B cell (primary cell): ENCODE data around the gene SLC25A24. TPM values are rescaled to one million over a fixed set of nuclear protein-coding genes. Genes with fewer than 3 reads are reported as not detected.
A peak's percentile ranks its signal among the peaks of the same experiment; 100 is the strongest.

Experiments used
- ATAC-seq: fragments of 200-7000 bp; cut with Tn5 transposase; one replicate; pipeline ENCODE4 v1.10.0; 2021; ENCODE audit warnings: low read depth, mild to moderate bottlenecking, moderate number of reproducible peaks, moderate library complexity
- CTCF ChIA-PET: fragments of 350-600 bp; sonication (Branson Sonifier 250); formaldehyde crosslinking; loops from one replicate; lab custom pipeline; 2021; ENCODE audit warnings: antibody characterized with exemption, inconsistent platforms; lab: Charles Lee
- POLR2A ChIA-PET: fragments of 350-600 bp; sonication (Branson Sonifier 250); formaldehyde crosslinking; loops from one replicate; lab custom pipeline; 2021; ENCODE audit warnings: antibody characterized with exemption; lab: Charles Lee
- DNase-seq: peaks from one replicate; pipeline ENCODE4 v3.0.0; 2013
- H2AFZ ChIP-seq: 2 replicates; pipeline ENCODE4 v1.6.1; 2012; ENCODE audit warnings: mild to moderate bottlenecking, low read depth, low read length; ENCODE audit not compliant: insufficient read depth, poor library complexity, severe bottlenecking
- H3K27ac ChIP-seq, 2 donors: 1 replicate in 1 of 2; 2 replicates in 1 of 2; pipeline ENCODE4 v1.5.1; 2012 to 2013; ENCODE audit warnings: low read length in 2 of 2, mild to moderate bottlenecking in 2 of 2, moderate library complexity in 1 of 2
- H3K27me3 ChIP-seq, 4 experiments: fragments of 200-600 bp in 1 of 4; sonication (generic) in 1 of 4; replicated peaks in 1 of 4; 1 replicate in 2 of 4; 2 replicates in 2 of 4; pipeline versions ENCODE4 v1.6.1 to v1.7.0; 2013 to 2016; ENCODE audit warnings: low read length in 3 of 4, mild to moderate bottlenecking in 2 of 4, mixed read lengths in 1 of 4, moderate library complexity in 1 of 4; ENCODE audit not compliant: insufficient read depth in 4 of 4, control insufficient read depth in 3 of 4; ENCODE audit errors: control extremely low read depth in 1 of 4
- H3K36me3 ChIP-seq, 2 experiments: replicated peaks in 1 of 2; 1 replicate in 1 of 2; 2 replicates in 1 of 2; pipeline versions ENCODE4 v1.6.1 to v1.7.1; 2013; ENCODE audit warnings: low read length in 1 of 2; ENCODE audit not compliant: insufficient read depth in 2 of 2, control insufficient read depth in 1 of 2; ENCODE audit errors: control extremely low read depth in 1 of 2, extremely low read depth in 1 of 2
- H3K4me1 ChIP-seq, 2 donors: fragments of 200-600 bp in 1 of 2; sonication (generic) in 1 of 2; 1 replicate in 1 of 2; 2 replicates in 1 of 2; pipeline versions ENCODE4 v1.5.1 to v1.6.1; 2013 to 2017; ENCODE audit warnings: low read length in 2 of 2; ENCODE audit not compliant: control insufficient read depth in 2 of 2, insufficient read depth in 2 of 2
- H3K4me2 ChIP-seq: replicated peaks from 2 replicates; pipeline ENCODE3; 2012; ENCODE audit warnings: mild to moderate bottlenecking, low read depth, low read length; ENCODE audit not compliant: poor library complexity, severe bottlenecking
- H3K4me3 ChIP-seq, 5 experiments: fragments of 200-600 bp in 1 of 5; sonication (generic) in 1 of 5; 1 replicate in 3 of 5; 2 replicates in 2 of 5; pipeline versions ENCODE4 v1.5.1 to v1.7.0; 2011 to 2016; ENCODE audit warnings: low read length in 4 of 5, mild to moderate bottlenecking in 4 of 5, low read depth in 2 of 5, control low read depth in 1 of 5, moderate library complexity in 1 of 5; ENCODE audit not compliant: insufficient read depth in 1 of 5; ENCODE audit errors: control extremely low read depth in 1 of 5, extremely low read depth in 1 of 5
- H3K79me2 ChIP-seq: fragments of 200-600 bp; sonication (generic); one replicate; pipeline ENCODE4 v1.6.0; 2016; ENCODE audit warnings: low read length; ENCODE audit not compliant: control insufficient read depth, insufficient read depth
- H3K9ac ChIP-seq: fragments of 200-600 bp; sonication (generic); 2 replicates; pipeline ENCODE4 v1.6.1; 2017; ENCODE audit warnings: mild to moderate bottlenecking, low read length, moderate library complexity
- H3K9me3 ChIP-seq, 3 donors: one replicate each; pipeline versions ENCODE4 v1.6.1 to v1.7.1; 2013; ENCODE audit warnings: low read length in 2 of 3; ENCODE audit not compliant: control insufficient read depth in 2 of 3, insufficient read depth in 1 of 3; ENCODE audit errors: control extremely low read depth in 1 of 3
- H4K20me1 ChIP-seq: 2 replicates; pipeline ENCODE4 v1.6.0; 2012; ENCODE audit warnings: mild to moderate bottlenecking, low read length; ENCODE audit not compliant: insufficient read depth, control insufficient read depth, poor library complexity, severe bottlenecking
- H3K27ac Mint-ChIP-seq: one replicate; pipeline ENCODE4 v1.8.0; 2021; ENCODE audit warnings: mixed read lengths
- H3K27me3 Mint-ChIP-seq: one replicate; pipeline ENCODE4 v1.8.0; 2021; ENCODE audit warnings: mixed read lengths
- H3K4me1 Mint-ChIP-seq: one replicate; pipeline ENCODE4 v1.8.0; 2021; ENCODE audit warnings: mixed read lengths
- H3K4me3 Mint-ChIP-seq: one replicate; pipeline ENCODE4 v1.8.0; 2021; ENCODE audit warnings: mixed read lengths
- H3K9me3 Mint-ChIP-seq: one replicate; pipeline ENCODE4 v1.8.0; 2022; ENCODE audit warnings: mixed read lengths; ENCODE audit not compliant: insufficient read depth
- EZH2 ChIP-seq: IDR thresholded peaks from 2 replicates; pipeline ENCODE4 v1.6.1; 2012; ENCODE audit warnings: borderline replicate concordance, low read depth, mild to moderate bottlenecking, moderate library complexity, low read length; ENCODE audit not compliant: insufficient read depth, poor library complexity, severe bottlenecking
- WGBS: methylation state at CpG from one replicate; pipeline ENCODE4 v1.1.5; 2013; ENCODE audit warnings: missing lambda C conversion rate; ENCODE audit not compliant: insufficient coverage; 5-methylcytosine and 5-hydroxymethylcytosine counted together
- intact Hi-C: fragments of 100-400 bp; cut with micrococcal nuclease; formaldehyde crosslinking; loops from one replicate; pipeline ENCODE4 v1.10.0; 2022
- polyA plus RNA-seq: library from polyadenylated mRNA; depleted of rRNA; stranded (reverse); fragments of >200 nt; gene quantifications from 2 replicates; pipeline ENCODE4 v1.2.3, GENCODE V29; 2012
- total RNA-seq, 2 donors: library from RNA; stranded (reverse); fragments of 120-200 nt in 1 of 2; gene quantifications; 1 replicate in 1 of 2; 2 replicates in 1 of 2; pipeline versions ENCODE4 v1.2.3 to v1.2.4, GENCODE V29; 2013 to 2022
- TF ChIP-seq, protein P1 (sequence below): fragments of 200-600 bp; IDR thresholded peaks from one replicate; pipeline ENCODE4 v1.8.0; 2022; ENCODE audit warnings: antibody characterized with exemption, mild to moderate bottlenecking

Gene SLC25A24
- total and polyA plus RNA-seq, 2 donors (not counting 1 experiment from before 2014, with no cell fraction given): 6.0 to 25.6 TPM

DNA sequence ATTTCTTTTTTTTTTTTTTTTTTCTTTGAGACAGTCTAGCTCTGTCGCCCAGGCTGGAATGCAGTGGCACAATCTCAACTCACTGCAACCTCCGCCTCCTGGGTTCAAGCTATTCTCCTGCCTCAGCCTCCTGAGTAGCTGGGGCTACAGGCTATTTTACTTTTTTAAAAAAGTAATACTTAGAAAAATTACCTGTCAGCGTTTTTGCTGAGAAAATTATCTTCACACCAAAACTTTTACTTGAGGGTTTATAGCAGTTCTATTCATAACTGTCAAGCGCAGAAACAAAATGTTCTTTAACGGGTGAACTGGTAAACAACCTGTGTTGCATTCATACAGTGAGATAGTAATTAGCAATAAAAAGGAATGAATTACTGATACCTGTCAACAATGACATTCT lies 1.5 kb upstream of the SLC25A24 start:
- H3K9me3 ChIP-seq: no peaks in the 10 kb centered on the region
- Mint-ChIP-seq H3K4me3 (no peak overlapping the region), H3K27ac (no peak overlapping the region), H3K27me3 (peaks cover 4% of the 10 kb centered on the region), H3K9me3 (peaks cover 2% of the 10 kb centered on the region), H3K4me1 (peaks cover 30% of the 10 kb centered on the region)
- H2AFZ ChIP-seq: peak overlapping the region; percentile 91
- H4K20me1 ChIP-seq: peaks cover 6% of the 10 kb centered on the region
- ATAC-seq: no peak
- no peak overlapping the region for H3K4me3 ChIP-seq
- no peak for DNase-seq
- H3K4me1 ChIP-seq: peaks cover 13 to 16% of the 10 kb centered on the region in 2 donors
- ChIA-PET CTCF (interaction anchor here (1.4 kb wide), 1 partner anchor 311 kb away, joined by 4 read pairs; no protein-coding TSS in a partner anchor), POLR2A (interaction anchor here (0.5 kb wide), 1 partner anchor 1454 kb away, joined by 3 read pairs; the partner anchor contains the start of gene GSTM4)
- H3K36me3 ChIP-seq: no peaks in the 10 kb centered on the region
- H3K79me2 ChIP-seq: peaks cover 24% of the 10 kb centered on the region
- H3K4me2 ChIP-seq: no peak overlapping the region
- no peak for TF ChIP-seq EZH2
- TF ChIP-seq, protein P1, sequence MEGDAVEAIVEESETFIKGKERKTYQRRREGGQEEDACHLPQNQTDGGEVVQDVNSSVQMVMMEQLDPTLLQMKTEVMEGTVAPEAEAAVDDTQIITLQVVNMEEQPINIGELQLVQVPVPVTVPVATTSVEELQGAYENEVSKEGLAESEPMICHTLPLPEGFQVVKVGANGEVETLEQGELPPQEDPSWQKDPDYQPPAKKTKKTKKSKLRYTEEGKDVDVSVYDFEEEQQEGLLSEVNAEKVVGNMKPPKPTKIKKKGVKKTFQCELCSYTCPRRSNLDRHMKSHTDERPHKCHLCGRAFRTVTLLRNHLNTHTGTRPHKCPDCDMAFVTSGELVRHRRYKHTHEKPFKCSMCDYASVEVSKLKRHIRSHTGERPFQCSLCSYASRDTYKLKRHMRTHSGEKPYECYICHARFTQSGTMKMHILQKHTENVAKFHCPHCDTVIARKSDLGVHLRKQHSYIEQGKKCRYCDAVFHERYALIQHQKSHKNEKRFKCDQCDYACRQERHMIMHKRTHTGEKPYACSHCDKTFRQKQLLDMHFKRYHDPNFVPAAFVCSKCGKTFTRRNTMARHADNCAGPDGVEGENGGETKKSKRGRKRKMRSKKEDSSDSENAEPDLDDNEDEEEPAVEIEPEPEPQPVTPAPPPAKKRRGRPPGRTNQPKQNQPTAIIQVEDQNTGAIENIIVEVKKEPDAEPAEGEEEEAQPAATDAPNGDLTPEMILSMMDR: no peak
- intact Hi-C loops: loop anchor here (5.0 kb wide), 3 partner anchors 74 to 461 kb away; partner anchors contain the start of gene HENMT1
- H3K9ac ChIP-seq: no peak overlapping the region
- H3K27me3 ChIP-seq: no peaks in the 10 kb centered on the region
- no peak overlapping the region for H3K27ac ChIP-seq
- WGBS: no CpG with 5 or more reads among the region's 5 CpGs

DNA sequence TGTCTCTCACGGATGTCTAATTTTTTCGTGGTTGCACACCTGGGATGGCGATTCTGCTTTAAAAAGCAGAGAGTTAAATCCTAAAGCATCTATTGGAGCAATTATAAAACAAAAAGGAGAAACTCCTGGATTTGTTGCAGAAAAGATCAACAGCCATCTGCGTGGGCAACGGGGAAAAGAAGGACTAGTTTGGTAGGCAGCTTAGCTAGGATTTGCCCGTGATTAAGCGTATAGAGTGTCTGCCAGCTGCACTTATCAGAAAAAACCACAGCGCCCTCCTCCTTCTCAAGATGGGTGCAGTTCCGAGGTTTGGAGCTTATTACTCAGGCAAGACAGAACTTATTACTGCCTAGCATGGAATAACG lies 526 bp upstream of the SLC25A24 start:
- peaks cover 32% of the 10 kb centered on the region for H3K4me1 Mint-ChIP-seq
- Histone ChIP-seq H3K4me1 (peaks cover 13 to 16% of the 10 kb centered on the region in 2 donors), H3K4me2 (peak overlapping the region; percentile 89), H2AFZ (peak overlapping the region; percentile 91), H3K36me3 (no peaks in the 10 kb centered on the region), H4K20me1 (peaks cover 6% of the 10 kb centered on the region), H3K79me2 (peaks cover 24% of the 10 kb centered on the region), H3K27me3 (no peaks in the 10 kb centered on the region), H3K27ac (peak overlapping the region; percentile 48 to 71), H3K4me3 (peak overlapping the region; percentile 73 to 96 (median 86)), H3K9me3 (no peaks in the 10 kb centered on the region), H3K9ac (peak overlapping the region; percentile 85)
- no peak for TF ChIP-seq EZH2
- TF ChIP-seq, protein P1: peak; percentile 10
- CTCF ChIA-PET: interaction anchor here (0.6 to 2.0 kb wide), 11 partner anchors 11 to 492 kb away, joined by 3 to 17 read pairs (median 4); partner anchors contain the start of genes EEIG2 and PRPF38B
- peak overlapping the region; percentile 93 for H3K4me3 Mint-ChIP-seq
- intact Hi-C loops: loop anchor here (1.0 to 5.0 kb wide), 4 partner anchors 73 to 492 kb away; partner anchors contain the start of genes HENMT1 and PRPF38B
- peak; percentile 72 for DNase-seq
- H3K9me3 Mint-ChIP-seq: peaks cover 2% of the 10 kb centered on the region
- ATAC-seq: peak; percentile 25
- H3K27me3 Mint-ChIP-seq: no peaks in the 10 kb centered on the region
- POLR2A ChIA-PET: interaction anchor here (1.1 to 1.6 kb wide), 3 partner anchors 461 to 900 kb away, joined by 3 to 6 read pairs (median 6); partner anchors contain the start of genes HENMT1 and PRPF38B
- H3K27ac Mint-ChIP-seq: peak overlapping the region; percentile 92
- WGBS: 0% methylated on average over 5 of the region's 10 CpGs
